HG03139 (cell line): ENCODE data around the gene ALG9.
A peak's percentile ranks its signal among the peaks of the same experiment; 100 is the strongest.
"Not testable (repeated sequence)": the region's sequence is repeated elsewhere in the genome, so short reads cannot be mapped to it uniquely, and the experiment has no call there.

Experiments used
- ATAC-seq: cut with Tn5 transposase; IDR thresholded peaks from one replicate; pipeline ENCODE4 v1.9.1; 2021; ENCODE audit not compliant: unreplicated experiment

ALG9 gene

GRCh38 chr11:111771205-111771604, 100.2 kb downstream of the ALG9 start:
- ATAC-seq = not testable (repeated sequence)

- no peak for ATAC-seq
Measured at GRCh38 chr11:111770581-111771134, 100.7 kb downstream of the ALG9 start.

GRCh38 chr11:111766834-111767142, 104.6 kb downstream of the ALG9 start:
- no peak for ATAC-seq

GRCh38 chr11:111765984-111766833, 105.2 kb downstream of the ALG9 start, which contains the start of gene PPP2R1B:
Gene PPP2R1B (minus strand): TSS chr11:111766389. CDS start chr11:111766361, 28 bp downstream.
- ATAC-seq = peak; percentile 88

GRCh38 chr11:111765320-111765983, 105.9 kb downstream of the ALG9 start:
- ATAC-seq = peak; percentile 21

- no peak for ATAC-seq
Measured at GRCh38 chr11:111764621-111765020, 106.8 kb downstream of the ALG9 start.

- no peak for ATAC-seq
Measured at GRCh38 chr11:111762981-111763643, 108.3 kb downstream of the ALG9 start.

GRCh38 chr11:111762526-111762925, 108.9 kb downstream of the ALG9 start:
- ATAC-seq = no peak

- ATAC-seq = no peak
Measured at GRCh38 chr11:111761036-111761435, 110.3 kb downstream of the ALG9 start.

GRCh38 chr11:111759778-111760407, 111.5 kb downstream of the ALG9 start:
- ATAC-seq = no peak

GRCh38 chr11:111759376-111759775, 112.0 kb downstream of the ALG9 start:
- no peak for ATAC-seq

GRCh38 chr11:111756097-111756496, 115.3 kb downstream of the ALG9 start:
- ATAC-seq = no peak

GRCh38 chr11:111749646-111750045, 121.7 kb downstream of the ALG9 start:
- ATAC-seq = no peak

- ATAC-seq = no peak
Measured at GRCh38 chr11:111748035-111748804, 123.2 kb downstream of the ALG9 start.

GRCh38 chr11:111745719-111746504, 125.5 kb downstream of the ALG9 start:
- ATAC-seq = no peak

GRCh38 chr11:111743700-111744099, 127.7 kb downstream of the ALG9 start:
- ATAC-seq = no peak

- no peak for ATAC-seq
Measured at GRCh38 chr11:111741751-111742150, 129.6 kb downstream of the ALG9 start.

GRCh38 chr11:111739299-111739698, 132.1 kb downstream of the ALG9 start:
- no peak for ATAC-seq

GRCh38 chr11:111737444-111738210, 133.8 kb downstream of the ALG9 start:
- ATAC-seq = no peak
